Smooth muscle cell (in vitro differentiated cells): ENCODE measurements around the gene ABCA3. TPM values are rescaled to one million over a fixed set of nuclear protein-coding genes. Genes with fewer than 3 reads are reported as not detected.

Experiments
- DNase-seq: peaks from one replicate; lab custom pipeline; 2025; ENCODE audit not compliant: unreplicated experiment; lab: John Stamatoyannopoulos, UW
- H2AFZ ChIP-seq: fragments of 200-600 bp; sonication (generic); 2 replicates; pipeline ENCODE4 v1.6.0; 2016; ENCODE audit warnings: antibody characterized with exemption, low read depth, mild to moderate bottlenecking
- H3F3A ChIP-seq: fragments of 200-600 bp; sonication (generic); 2 replicates; pipeline ENCODE4 v1.6.0; 2017; ENCODE audit warnings: antibody characterized with exemption, low read depth
- H3K27ac ChIP-seq: fragments of 200-600 bp; sonication (generic); 2 replicates; pipeline ENCODE4 v1.5.1; 2016; ENCODE audit warnings: low read depth, mild to moderate bottlenecking
- H3K27me3 ChIP-seq: fragments of 200-600 bp; sonication (generic); 2 replicates; pipeline ENCODE4 v1.6.1; 2016; ENCODE audit warnings: low read depth, mild to moderate bottlenecking
- H3K36me3 ChIP-seq: fragments of 200-600 bp; sonication (generic); 2 replicates; pipeline ENCODE4 v1.5.1; 2016; ENCODE audit warnings: low read depth
- H3K4me1 ChIP-seq: fragments of 200-600 bp; sonication (generic); 2 replicates; pipeline ENCODE4 v1.5.1; 2016; ENCODE audit warnings: low read depth
- H3K4me2 ChIP-seq: fragments of 200-600 bp; sonication (generic); 2 replicates; pipeline ENCODE4 v1.6.0; 2016; ENCODE audit warnings: mild to moderate bottlenecking
- H3K4me3 ChIP-seq: fragments of 200-600 bp; sonication (generic); 2 replicates; pipeline ENCODE4 v1.5.1; 2016; ENCODE audit warnings: mild to moderate bottlenecking
- H3K79me2 ChIP-seq: fragments of 200-600 bp; sonication (generic); 2 replicates; pipeline ENCODE4 v1.6.0; 2016; ENCODE audit warnings: low read depth, mild to moderate bottlenecking
- H3K9ac ChIP-seq: fragments of 200-600 bp; sonication (generic); 2 replicates; pipeline ENCODE4 v1.6.0; 2016; ENCODE audit warnings: low read depth
- H3K9me3 ChIP-seq: fragments of 200-600 bp; sonication (generic); replicated peaks from 2 replicates; pipeline ENCODE4 v1.5.1; 2016; ENCODE audit warnings: low read depth
- H4K20me1 ChIP-seq: fragments of 200-600 bp; sonication (generic); 2 replicates; pipeline ENCODE4 v1.6.0; 2016; ENCODE audit warnings: low read depth
- CTCF ChIP-seq: fragments of 200-600 bp; sonication (generic); IDR thresholded peaks from 2 replicates; pipeline ENCODE4 v1.5.1; 2017; ENCODE audit warnings: borderline replicate concordance, mild to moderate bottlenecking, antibody characterized with exemption; ENCODE audit not compliant: insufficient read depth, poor library complexity, severe bottlenecking
- WGBS: methylation state at CpG from one replicate; pipeline ENCODE4 v1.1.7; 2016; ENCODE audit warnings: low lambda C conversion rate; 5-methylcytosine and 5-hydroxymethylcytosine counted together
- polyA plus RNA-seq: library from polyadenylated mRNA; unstranded; fragments of >200 nt; fragmentation: Nextera tagmentation; extraction: Ambion mirVana; gene quantifications from 2 replicates; pipeline ENCODE4 v1.2.1, GENCODE V29; 2016
- total RNA-seq: library from RNA; depleted of rRNA; stranded (reverse); fragments of >200 nt; gene quantifications from 2 replicates; pipeline ENCODE4 v1.2.3, GENCODE V29; 2014

ABCA3 gene
- total and polyA plus RNA-seq, 2 experiments from 2014 or later = 1.4 to 2.2 TPM

GRCh38 chr16:2329532-2329931 is 11.0 kb downstream of the ABCA3 start:
- no peaks in the 10 kb centered on the region for H3K36me3 ChIP-seq
- H3K4me2 ChIP-seq = no peak overlapping the region
- 87% methylated on average over 5 of the region's 5 CpGs for WGBS
- H3K4me3 ChIP-seq = no peak overlapping the region
- DNase-seq = no peak
- no peak overlapping the region for H3K9ac ChIP-seq
- no peak overlapping the region for H2AFZ ChIP-seq
- TF ChIP-seq CTCF = no peak
- peaks cover 9% of the 10 kb centered on the region for H3K27me3 ChIP-seq
- H3F3A ChIP-seq = no peaks in the 10 kb centered on the region
- H3K79me2 ChIP-seq = no peaks in the 10 kb centered on the region
- no peaks in the 10 kb centered on the region for H4K20me1 ChIP-seq
- no peaks in the 10 kb centered on the region for H3K9me3 ChIP-seq
- H3K27ac ChIP-seq = no peak overlapping the region
- no peaks in the 10 kb centered on the region for H3K4me1 ChIP-seq

GRCh38 chr16:2328428-2328827 is 12.1 kb downstream of the ABCA3 start:
- Histone ChIP-seq H2AFZ (no peak overlapping the region), H3K4me3 (no peak overlapping the region), H3K36me3 (no peaks in the 10 kb centered on the region), H3F3A (no peaks in the 10 kb centered on the region), H4K20me1 (no peaks in the 10 kb centered on the region), H3K9me3 (no peaks in the 10 kb centered on the region), H3K4me1 (no peaks in the 10 kb centered on the region), H3K4me2 (no peak overlapping the region), H3K9ac (no peak overlapping the region), H3K27ac (no peak overlapping the region), H3K79me2 (no peaks in the 10 kb centered on the region), H3K27me3 (peaks cover 9% of the 10 kb centered on the region)
- DNase-seq = no peak
- 90% methylated on average over 12 of the region's 12 CpGs for WGBS
- TF ChIP-seq CTCF = no peak

- H4K20me1 ChIP-seq = no peaks in the 10 kb centered on the region
- H3K79me2 ChIP-seq = no peaks in the 10 kb centered on the region
- WGBS = 96% methylated on average over 11 of the region's 11 CpGs
- no peaks in the 10 kb centered on the region for H3F3A ChIP-seq
- no peak overlapping the region for H3K4me3 ChIP-seq
- H3K27ac ChIP-seq = no peak overlapping the region
- no peak for TF ChIP-seq CTCF
- no peak overlapping the region for H2AFZ ChIP-seq
- H3K36me3 ChIP-seq = no peaks in the 10 kb centered on the region
- H3K9me3 ChIP-seq = no peaks in the 10 kb centered on the region
- no peaks in the 10 kb centered on the region for H3K27me3 ChIP-seq
- H3K4me2 ChIP-seq = no peak overlapping the region
- no peak overlapping the region for H3K9ac ChIP-seq
- no peaks in the 10 kb centered on the region for H3K4me1 ChIP-seq
- no peak for DNase-seq
These were observed 14.3 kb downstream of the ABCA3 start for GRCh38 chr16:2326191-2326590.

- H3K27ac ChIP-seq = no peak overlapping the region
- H3K79me2 ChIP-seq = no peaks in the 10 kb centered on the region
- DNase-seq = no peak
- H3K9ac ChIP-seq = no peak overlapping the region
- no peaks in the 10 kb centered on the region for H3K27me3 ChIP-seq
- H3K36me3 ChIP-seq = no peaks in the 10 kb centered on the region
- no peak for TF ChIP-seq CTCF
- H3K4me1 ChIP-seq = no peaks in the 10 kb centered on the region
- H3K4me3 ChIP-seq = no peak overlapping the region
- 81% methylated on average over 16 of the region's 16 CpGs for WGBS
- H3F3A ChIP-seq = no peaks in the 10 kb centered on the region
- H4K20me1 ChIP-seq = no peaks in the 10 kb centered on the region
- H2AFZ ChIP-seq = no peak overlapping the region
- no peaks in the 10 kb centered on the region for H3K9me3 ChIP-seq
- H3K4me2 ChIP-seq = no peak overlapping the region
These were observed 14.7 kb downstream of the ABCA3 start for GRCh38 chr16:2325791-2326190.
